ENCODE data around the gene LYZL4. TPM values are rescaled to one million over a fixed set of nuclear protein-coding genes. Genes with fewer than 3 reads are reported as not detected.
A peak's percentile ranks its signal among the peaks of the same experiment; 100 is the strongest.

LYZL4 gene
- total RNA-seq, 2 donors from 2014 or later: 5.9 TPM; not detected in 1

GRCh38 chr3:42381551-42382082, 28.8 kb downstream of the LYZL4 start:
- TF ChIP-seq POLR2A (IDR thresholded peaks at IDR 0.05) (no peak), CTCF (IDR thresholded peaks at IDR 0.05) (no peak), POLR2AphosphoS5 (IDR thresholded peaks at IDR 0.05) (no peak)
- Histone ChIP-seq H3K27me3 (replicated peaks; ENCODE audit: insufficient read depth) (no peaks in the 10 kb centered on the region), H3K4me1 (replicated peaks) (no peaks in the 10 kb centered on the region), H3K27ac (no peak overlapping the region), H3K36me3 (no peaks in the 10 kb centered on the region), H3K4me3 (no peak overlapping the region), H3K9me3 (no peaks in the 10 kb centered on the region)
- 84% methylated on average over 6 of the region's 6 CpGs for WGBS
- DNase-seq (ENCODE audit: low spot score): no peak
- intact Hi-C loops (cut with DNase I): no loop called here

- WGBS: 86% methylated on average over 2 of the region's 2 CpGs
- H3K27me3 ChIP-seq (replicated peaks; ENCODE audit: insufficient read depth): no peaks in the 10 kb centered on the region
- H3K4me3 ChIP-seq: no peak overlapping the region
- H3K4me1 ChIP-seq (replicated peaks): no peaks in the 10 kb centered on the region
- intact Hi-C loops (cut with DNase I): no loop called here
- H3K9me3 ChIP-seq: no peaks in the 10 kb centered on the region
- TF ChIP-seq CTCF (IDR thresholded peaks at IDR 0.05) (no peak), POLR2A (IDR thresholded peaks at IDR 0.05) (no peak), POLR2AphosphoS5 (IDR thresholded peaks at IDR 0.05) (no peak)
- no peaks in the 10 kb centered on the region for H3K36me3 ChIP-seq
- no peak overlapping the region for H3K27ac ChIP-seq
- DNase-seq (ENCODE audit: low spot score): no peak
These were observed 32.7 kb downstream of the LYZL4 start for GRCh38 chr3:42377681-42378080.

- Histone ChIP-seq H3K27me3 (replicated peaks; ENCODE audit: insufficient read depth) (no peaks in the 10 kb centered on the region), H3K4me1 (replicated peaks) (no peaks in the 10 kb centered on the region), H3K36me3 (no peaks in the 10 kb centered on the region), H3K4me3 (no peak overlapping the region), H3K9me3 (no peaks in the 10 kb centered on the region), H3K27ac (no peak overlapping the region)
- DNase-seq (ENCODE audit: low spot score): peak; percentile 19
- 27% methylated on average over 4 of the region's 4 CpGs for WGBS
- intact Hi-C loops (cut with DNase I): no loop called here
- TF ChIP-seq POLR2AphosphoS5 (IDR thresholded peaks at IDR 0.05): no peak
- TF ChIP-seq POLR2A (IDR thresholded peaks at IDR 0.05): no peak
- no peak for TF ChIP-seq CTCF (IDR thresholded peaks at IDR 0.05)
These were observed 34.0 kb downstream of the LYZL4 start for GRCh38 chr3:42376344-42376798.

GRCh38 chr3:42375121-42375800, 35.1 kb downstream of the LYZL4 start:
- Histone ChIP-seq H3K27me3 (replicated peaks; ENCODE audit: insufficient read depth) (no peaks in the 10 kb centered on the region), H3K4me1 (replicated peaks) (no peaks in the 10 kb centered on the region), H3K27ac (no peak overlapping the region), H3K36me3 (no peaks in the 10 kb centered on the region), H3K9me3 (no peaks in the 10 kb centered on the region), H3K4me3 (no peak overlapping the region)
- 75% methylated on average over 6 of the region's 6 CpGs for WGBS
- TF ChIP-seq POLR2AphosphoS5 (IDR thresholded peaks at IDR 0.05): no peak
- no peak for TF ChIP-seq POLR2A (IDR thresholded peaks at IDR 0.05)
- no peak for TF ChIP-seq CTCF (IDR thresholded peaks at IDR 0.05)
- no peak for DNase-seq (ENCODE audit: low spot score)
- intact Hi-C loops (cut with DNase I): no loop called here

- Histone ChIP-seq H3K4me3 (no peak overlapping the region), H3K4me1 (replicated peaks) (no peaks in the 10 kb centered on the region), H3K27ac (no peak overlapping the region), H3K27me3 (replicated peaks; ENCODE audit: insufficient read depth) (no peaks in the 10 kb centered on the region), H3K36me3 (no peaks in the 10 kb centered on the region), H3K9me3 (no peaks in the 10 kb centered on the region)
- TF ChIP-seq POLR2AphosphoS5 (IDR thresholded peaks at IDR 0.05) (no peak), CTCF (IDR thresholded peaks at IDR 0.05) (no peak), POLR2A (IDR thresholded peaks at IDR 0.05) (no peak)
- no peak for DNase-seq (ENCODE audit: low spot score)
- 61% methylated on average over 3 of the region's 3 CpGs for WGBS
- intact Hi-C loops (cut with DNase I): no loop called here
These were observed 38.6 kb downstream of the LYZL4 start for GRCh38 chr3:42371776-42372175.
